ENCODE results near the gene PLEKHA6. TPM values are rescaled to one million over a fixed set of nuclear protein-coding genes. Genes with fewer than 3 reads are reported as not detected.

Gene PLEKHA6
- total RNA-seq, 4 donors from 2014 or later, result 1.5 to 2.0 (median 1.6) TPM

DNA sequence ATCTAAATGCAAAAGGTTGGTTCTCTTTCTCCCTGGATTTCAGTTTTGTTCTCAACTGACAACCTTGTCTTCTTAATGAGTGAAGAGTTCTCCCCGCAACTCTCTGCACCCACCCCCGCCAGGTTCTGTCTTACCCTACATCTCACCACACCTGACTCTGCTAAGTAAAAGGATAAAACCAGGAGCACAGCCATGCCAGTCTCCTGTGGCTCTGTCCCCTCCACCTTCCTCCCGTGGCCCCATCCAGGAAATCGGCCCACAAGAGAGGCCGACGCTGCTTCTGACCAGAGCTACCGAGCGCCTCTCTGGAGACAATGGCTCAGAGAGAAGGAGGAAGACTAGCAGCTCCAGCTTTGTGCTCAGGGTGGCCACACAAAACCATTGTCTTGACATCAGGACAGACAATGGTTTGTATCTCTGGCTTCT is 72.2 kb downstream of the PLEKHA6 start:
- TF ChIP-seq, protein P1, sequence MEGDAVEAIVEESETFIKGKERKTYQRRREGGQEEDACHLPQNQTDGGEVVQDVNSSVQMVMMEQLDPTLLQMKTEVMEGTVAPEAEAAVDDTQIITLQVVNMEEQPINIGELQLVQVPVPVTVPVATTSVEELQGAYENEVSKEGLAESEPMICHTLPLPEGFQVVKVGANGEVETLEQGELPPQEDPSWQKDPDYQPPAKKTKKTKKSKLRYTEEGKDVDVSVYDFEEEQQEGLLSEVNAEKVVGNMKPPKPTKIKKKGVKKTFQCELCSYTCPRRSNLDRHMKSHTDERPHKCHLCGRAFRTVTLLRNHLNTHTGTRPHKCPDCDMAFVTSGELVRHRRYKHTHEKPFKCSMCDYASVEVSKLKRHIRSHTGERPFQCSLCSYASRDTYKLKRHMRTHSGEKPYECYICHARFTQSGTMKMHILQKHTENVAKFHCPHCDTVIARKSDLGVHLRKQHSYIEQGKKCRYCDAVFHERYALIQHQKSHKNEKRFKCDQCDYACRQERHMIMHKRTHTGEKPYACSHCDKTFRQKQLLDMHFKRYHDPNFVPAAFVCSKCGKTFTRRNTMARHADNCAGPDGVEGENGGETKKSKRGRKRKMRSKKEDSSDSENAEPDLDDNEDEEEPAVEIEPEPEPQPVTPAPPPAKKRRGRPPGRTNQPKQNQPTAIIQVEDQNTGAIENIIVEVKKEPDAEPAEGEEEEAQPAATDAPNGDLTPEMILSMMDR (IDR thresholded peaks at IDR 0.05; ENCODE audit: low read depth), result no peak

- TF ChIP-seq, protein P1 (IDR thresholded peaks at IDR 0.05; ENCODE audit: low read depth), result no peak
Observed at GRCh38 chr1:204286831-204287421, 72.8 kb downstream of the PLEKHA6 start.

DNA sequence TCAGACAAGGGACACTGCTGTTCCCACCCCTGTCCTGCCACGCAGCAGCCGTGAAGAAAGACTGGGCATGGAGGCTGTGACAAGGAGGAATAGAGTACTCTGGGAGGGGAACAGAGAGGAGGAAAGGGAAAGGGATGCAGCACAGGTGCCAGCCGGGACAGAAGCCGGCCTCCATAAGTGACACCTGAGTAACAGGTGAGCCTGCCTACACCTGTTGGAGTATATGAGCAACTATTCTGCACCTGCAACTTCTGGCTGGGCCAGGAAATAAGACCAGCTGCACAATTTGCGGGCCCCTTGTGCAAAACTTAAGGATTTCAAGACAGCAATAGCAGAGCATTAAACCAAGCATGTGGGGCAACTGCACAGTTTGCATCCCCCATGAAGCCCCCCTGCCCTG is 73.4 kb downstream of the PLEKHA6 start:
- TF ChIP-seq, protein P1 (IDR thresholded peaks at IDR 0.05; ENCODE audit: low read depth), result no peak

DNA sequence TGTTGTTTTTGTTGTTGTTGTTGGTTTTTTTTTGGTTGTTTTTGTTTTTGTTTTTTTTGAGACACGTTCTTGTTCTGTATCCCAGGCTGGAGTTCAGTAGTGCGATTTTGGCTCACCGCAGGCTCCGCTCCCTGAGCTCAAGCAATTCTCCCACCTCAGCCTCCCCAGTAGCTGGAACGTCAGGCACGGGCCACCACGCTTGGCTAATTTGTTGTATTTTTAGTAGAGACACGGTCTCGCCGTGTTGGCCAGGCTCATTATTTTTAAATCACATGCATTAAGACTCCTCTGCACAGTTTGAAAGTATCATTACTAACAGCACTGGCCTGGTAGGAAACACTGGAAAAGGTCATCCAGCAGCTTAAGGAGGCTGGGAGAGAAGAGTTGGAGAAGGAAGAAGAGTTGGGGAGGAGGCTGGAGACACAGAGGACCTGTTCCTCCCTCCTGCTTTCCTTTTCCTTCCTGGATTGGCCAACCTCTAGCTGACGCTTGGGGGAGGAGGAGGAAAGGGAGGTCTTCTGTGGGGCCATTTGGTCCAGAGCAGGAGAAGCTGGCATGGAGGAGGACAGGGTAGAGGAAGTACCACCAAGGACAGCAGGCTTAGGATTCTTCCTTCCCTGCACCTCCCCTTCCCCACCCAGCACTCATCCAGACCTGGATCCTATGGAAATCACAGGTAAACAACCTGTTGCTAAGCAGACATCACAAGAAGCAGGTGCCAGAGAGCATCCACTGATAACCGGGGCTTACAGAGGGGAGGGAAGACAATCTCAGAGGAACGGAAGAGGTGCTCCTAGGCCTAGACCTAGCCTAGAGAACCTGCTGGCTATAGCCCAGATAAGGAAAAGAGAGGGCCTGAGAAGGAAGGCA is 74.1 kb downstream of the PLEKHA6 start:
- TF ChIP-seq, protein P1 (IDR thresholded peaks at IDR 0.05; ENCODE audit: low read depth), result no peak

- TF ChIP-seq, protein P1 (IDR thresholded peaks at IDR 0.05; ENCODE audit: low read depth), result no peak
Observed at GRCh38 chr1:204284929-204285328, 74.8 kb downstream of the PLEKHA6 start.

DNA sequence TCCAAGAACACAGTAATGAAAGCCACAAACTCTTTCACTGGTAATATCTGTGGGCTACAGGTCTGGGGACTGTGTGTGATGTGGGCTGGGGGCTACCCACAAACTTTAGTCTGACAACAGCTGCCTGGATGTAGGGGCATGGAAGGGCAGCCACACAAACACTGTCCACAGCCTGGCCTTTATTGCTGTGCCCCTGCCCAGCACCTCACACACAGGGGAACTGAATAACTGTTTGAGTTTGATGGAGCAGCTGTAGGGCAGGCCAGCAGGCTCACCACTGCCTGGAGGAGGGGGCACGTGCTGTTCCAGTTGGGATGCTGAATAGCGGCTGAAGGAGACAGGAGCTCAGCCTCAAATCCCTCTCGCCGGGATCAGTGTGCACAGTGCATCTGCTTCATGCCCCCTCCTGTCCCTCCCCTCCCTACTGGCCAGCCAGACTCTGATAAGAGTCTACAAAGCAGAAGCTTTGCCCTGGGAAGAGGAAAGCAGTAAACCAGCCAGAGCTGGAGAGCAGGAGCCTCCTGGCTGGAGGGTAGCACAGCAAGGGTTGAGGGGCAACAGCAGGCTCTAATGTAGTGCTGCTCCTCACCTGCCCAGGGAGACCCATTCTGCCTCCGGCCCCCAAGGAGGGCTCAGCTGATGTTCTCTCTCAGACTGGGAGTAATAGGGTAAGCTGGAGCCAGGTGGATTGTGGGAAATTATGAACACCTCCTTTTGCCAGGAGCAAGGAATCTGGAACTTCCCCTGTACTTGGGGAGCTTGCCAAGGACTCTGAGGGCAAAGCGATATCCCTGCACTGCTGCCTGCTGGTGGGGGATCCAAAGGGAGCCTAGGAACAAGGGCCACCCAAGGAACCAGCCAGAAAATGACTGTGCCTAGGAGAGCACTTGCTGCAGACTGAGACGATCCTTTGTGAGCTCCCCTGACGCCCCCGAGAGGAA is 75.7 kb downstream of the PLEKHA6 start:
- TF ChIP-seq, protein P1 (IDR thresholded peaks at IDR 0.05; ENCODE audit: low read depth), result no peak

Data from subcutaneous adipose tissue (tissue), 4 donors.